H9 (cell line): ENCODE measurements around the gene GPRASP3. TPM values are rescaled to one million over a fixed set of nuclear protein-coding genes. Genes with fewer than 3 reads are reported as not detected.

Experiments used
- DNase-seq: peaks from one replicate; pipeline ENCODE4 v3.0.0-alpha.2; 2017
- H2AFZ ChIP-seq: one replicate; pipeline ENCODE4 v1.6.1; 2013; ENCODE audit warnings: mild to moderate bottlenecking, low read length, control low read depth, moderate library complexity
- H2AK5ac ChIP-seq: 2 replicates; pipeline ENCODE4 v1.6.1; 2013; ENCODE audit warnings: low read length, control low read depth, mixed read lengths; ENCODE audit not compliant: insufficient read length
- H2BK120ac ChIP-seq: one replicate; pipeline ENCODE4 v1.6.1; 2013; ENCODE audit warnings: low read depth, mild to moderate bottlenecking, low read length, control low read depth, inconsistent platforms; ENCODE audit not compliant: poor library complexity, severe bottlenecking
- H2BK12ac ChIP-seq: 2 replicates; pipeline ENCODE4 v1.6.1; 2013; ENCODE audit warnings: low read length, control low read depth, mixed read lengths, low read depth; ENCODE audit not compliant: insufficient read length
- H2BK15ac ChIP-seq: 2 replicates; pipeline ENCODE4 v1.6.1; 2013; ENCODE audit warnings: low read depth, low read length, control low read depth
- H2BK20ac ChIP-seq: one replicate; pipeline ENCODE4 v1.6.1; 2013; ENCODE audit warnings: low read depth, mild to moderate bottlenecking, low read length, control low read depth, inconsistent platforms; ENCODE audit not compliant: poor library complexity, severe bottlenecking
- H2BK5ac ChIP-seq: 2 replicates; pipeline ENCODE4 v1.6.1; 2013; ENCODE audit warnings: low read length, control low read depth, mixed read lengths; ENCODE audit not compliant: insufficient read length
- H3K14ac ChIP-seq: 2 replicates; pipeline ENCODE4 v1.6.1; 2013; ENCODE audit warnings: low read length, control low read depth; ENCODE audit not compliant: insufficient read depth
- H3K18ac ChIP-seq: 2 replicates; pipeline ENCODE4 v1.6.1; 2013; ENCODE audit warnings: low read depth, mild to moderate bottlenecking, mixed read lengths, low read length, control low read depth; ENCODE audit not compliant: insufficient read length
- H3K23ac ChIP-seq: 2 replicates; pipeline ENCODE4 v1.6.1; 2013; ENCODE audit warnings: low read length, control low read depth, mixed read lengths, low read depth; ENCODE audit not compliant: insufficient read length
- H3K23me2 ChIP-seq: 2 replicates; pipeline ENCODE4 v1.6.1; 2013; ENCODE audit warnings: low read depth, mild to moderate bottlenecking, mixed read lengths, low read length, control low read depth; ENCODE audit not compliant: insufficient read length, poor library complexity, severe bottlenecking
- H3K27ac ChIP-seq: 2 replicates; pipeline ENCODE4 v1.5.1; 2013; ENCODE audit warnings: low read length, control low read depth, mixed read lengths, low read depth; ENCODE audit not compliant: insufficient read length
- H3K27me3 ChIP-seq: 2 replicates; pipeline ENCODE4 v1.6.1; 2013; ENCODE audit warnings: low read length, control low read depth, inconsistent platforms; ENCODE audit not compliant: insufficient read depth
- H3K4ac ChIP-seq: 2 replicates; pipeline ENCODE4 v1.6.1; 2013; ENCODE audit warnings: low read depth, mild to moderate bottlenecking, control low read depth, inconsistent platforms, low read length, moderate library complexity
- H3K4me1 ChIP-seq: 2 replicates; pipeline ENCODE4 v1.6.1; 2013; ENCODE audit warnings: low read length, control low read depth, inconsistent platforms; ENCODE audit not compliant: insufficient read depth
- H3K4me2 ChIP-seq: 2 replicates; pipeline ENCODE4 v1.6.1; 2013; ENCODE audit warnings: low read length, control low read depth, mixed read lengths; ENCODE audit not compliant: insufficient read length, insufficient read depth
- H3K56ac ChIP-seq: 2 replicates; pipeline ENCODE4 v1.6.1; 2013; ENCODE audit warnings: low read depth, mild to moderate bottlenecking, mixed read lengths, low read length, control low read depth; ENCODE audit not compliant: insufficient read length
- H3K79me1 ChIP-seq: 2 replicates; pipeline ENCODE4 v1.6.1; 2013; ENCODE audit warnings: low read depth, mild to moderate bottlenecking, moderate library complexity, low read length, control low read depth, inconsistent platforms; ENCODE audit not compliant: insufficient read depth, poor library complexity, severe bottlenecking
- H3K79me2 ChIP-seq: 2 replicates; pipeline ENCODE4 v1.6.1; 2013; ENCODE audit warnings: low read length, control low read depth, inconsistent platforms; ENCODE audit not compliant: insufficient read depth
- H3K9ac ChIP-seq: 2 replicates; pipeline ENCODE4 v1.6.1; 2013; ENCODE audit warnings: low read length, control low read depth, mixed read lengths; ENCODE audit not compliant: insufficient read length; ENCODE audit errors: extremely low read depth
- H3K9me3 ChIP-seq: one replicate; pipeline ENCODE4 v1.6.1; 2013; ENCODE audit warnings: low read depth, low read length, inconsistent platforms; ENCODE audit not compliant: control insufficient read depth
- H3T11ph ChIP-seq: one replicate; pipeline ENCODE4 v1.6.1; 2013; ENCODE audit warnings: mild to moderate bottlenecking, low read length, control low read depth, inconsistent platforms
- H4K20me1 ChIP-seq: one replicate; pipeline ENCODE4 v1.6.1; 2013; ENCODE audit not compliant: control insufficient read depth, insufficient read length, insufficient read depth
- H4K5ac ChIP-seq: 2 replicates; pipeline ENCODE4 v1.6.1; 2013; ENCODE audit warnings: low read depth, mild to moderate bottlenecking, mixed read lengths, low read length, control low read depth; ENCODE audit not compliant: insufficient read length
- H4K8ac ChIP-seq: replicated peaks from 2 replicates; pipeline ENCODE4 v1.6.1; 2013; ENCODE audit warnings: low read length, control low read depth, mixed read lengths, low read depth; ENCODE audit not compliant: insufficient read length
- H4K91ac ChIP-seq: 2 replicates; pipeline ENCODE4 v1.6.1; 2013; ENCODE audit warnings: low read depth, mild to moderate bottlenecking, moderate library complexity, mixed read lengths, low read length, control low read depth; ENCODE audit not compliant: insufficient read length
- H3K27ac Mint-ChIP-seq, 3 experiments: 2 replicates in 2 of 3; 3 replicates in 1 of 3; pipeline ENCODE4 v1.8.0; 2020 to 2021; ENCODE audit warnings: mixed read lengths in 3 of 3, mild to moderate bottlenecking in 1 of 3, moderate library complexity in 1 of 3
- H3K27me3 Mint-ChIP-seq: 2 replicates; pipeline ENCODE4 v1.8.0; 2021; ENCODE audit warnings: low read depth, mild to moderate bottlenecking, moderate library complexity, mixed read lengths
- H3K36me3 Mint-ChIP-seq, 3 experiments: 2 replicates in 2 of 3; 3 replicates in 1 of 3; pipeline ENCODE4 v1.8.0; 2020 to 2021; ENCODE audit warnings: low read depth in 3 of 3, mixed read lengths in 3 of 3; ENCODE audit not compliant: insufficient read depth in 1 of 3
- H3K4me1 Mint-ChIP-seq, 2 experiments: 2 replicates each; pipeline ENCODE4 v1.8.0; 2020; ENCODE audit warnings: mixed read lengths in 2 of 2
- H3K4me3 Mint-ChIP-seq, 2 experiments: 2 replicates in 1 of 2; 3 replicates in 1 of 2; pipeline ENCODE4 v1.8.0; 2020 to 2021; ENCODE audit warnings: mild to moderate bottlenecking in 2 of 2, mixed read lengths in 2 of 2, moderate library complexity in 1 of 2
- H3K9me3 Mint-ChIP-seq, 2 experiments: 2 replicates in 1 of 2; 3 replicates in 1 of 2; pipeline ENCODE4 v1.8.0; 2020; ENCODE audit warnings: mild to moderate bottlenecking in 2 of 2, mixed read lengths in 2 of 2, moderate library complexity in 1 of 2
- WGBS: extraction: QIAGEN DNeasy Blood & Tissue Kit; methylation state at CpG from one replicate; pipeline ENCODE4 v1.1.7; 2013; ENCODE audit warnings: missing lambda C conversion rate, low lambda C conversion rate, mixed read lengths; ENCODE audit not compliant: insufficient read length; ENCODE audit errors: extremely low coverage; 5-methylcytosine and 5-hydroxymethylcytosine counted together
- total RNA-seq: library from RNA; stranded (reverse); gene quantifications from 2 replicates; pipeline ENCODE4 v1.2.1, GENCODE V29; 2021
- TF ChIP-seq, protein P1 (sequence below): fragments of 200-600 bp; sonication (generic); conservative IDR thresholded peaks from 3 replicates; pipeline ENCODE4 v1.8.0; 2021; ENCODE audit warnings: antibody characterized with exemption, mild to moderate bottlenecking

The GPRASP3 gene
- total RNA-seq, 1 experiment from 2014 or later = 4.8 TPM

DNA sequence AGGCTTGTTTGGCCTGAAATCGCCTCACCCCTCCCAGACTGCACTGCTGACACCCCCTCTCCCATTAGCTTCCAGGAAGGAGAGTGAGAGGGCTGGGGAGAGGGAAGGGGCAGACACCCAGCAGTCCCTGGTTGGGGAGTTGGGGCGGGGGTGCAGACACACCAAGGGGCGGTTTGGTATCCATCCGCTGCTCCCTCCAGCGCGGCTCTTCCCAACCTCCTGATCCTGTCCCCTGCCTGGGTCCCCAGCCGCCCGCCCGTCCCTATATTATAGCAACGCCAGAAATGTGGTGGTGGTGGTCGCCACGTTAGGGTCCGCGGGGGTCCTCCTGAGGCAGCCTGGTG lies 24.9 kb downstream of the GPRASP3 start:
- no peak overlapping the region for H3K27ac Mint-ChIP-seq
- peaks cover 9 to 13% of the 10 kb centered on the region in 2 experiments for H3K4me1 Mint-ChIP-seq
- no peak overlapping the region for H2BK12ac ChIP-seq
- no peak overlapping the region for H4K8ac ChIP-seq
- no peaks in the 10 kb centered on the region for H3K27me3 ChIP-seq
- no peak overlapping the region for H3K23ac ChIP-seq
- peaks cover 62 to 72% of the 10 kb centered on the region in 2 experiments for H3K9me3 Mint-ChIP-seq
- no peak overlapping the region for H2AK5ac ChIP-seq
- H3K18ac ChIP-seq = no peak overlapping the region
- H4K20me1 ChIP-seq = no peaks in the 10 kb centered on the region
- H2BK15ac ChIP-seq = no peak overlapping the region
- H3K9me3 ChIP-seq = peaks cover 41% of the 10 kb centered on the region
- DNase-seq = no peak
- no peaks in the 10 kb centered on the region for H3K79me1 ChIP-seq
- H2AFZ ChIP-seq = no peak overlapping the region
- H3K4me3 Mint-ChIP-seq = peak overlapping the region in 1 of 2 experiments; percentile 91; a peak in 3 of 5 replicates
- no peak overlapping the region for H4K91ac ChIP-seq
- no peak overlapping the region for H3K4ac ChIP-seq
- no peak overlapping the region for H4K5ac ChIP-seq
- no peaks in the 10 kb centered on the region for H3K79me2 ChIP-seq
- H3T11ph ChIP-seq = no peak overlapping the region
- H3K4me1 ChIP-seq = no peaks in the 10 kb centered on the region; the same call in 1 of the 2 replicates
- no peak overlapping the region for H3K27ac ChIP-seq
- H3K14ac ChIP-seq = no peak overlapping the region
- H3K36me3 Mint-ChIP-seq = peaks cover 0 to 8% (median 0%) of the 10 kb centered on the region in 3 experiments; a peak in 4 of 7 replicates
- no peaks in the 10 kb centered on the region for H3K23me2 ChIP-seq
- WGBS = no CpG with 5 or more reads among the region's 14 CpGs
- H3K56ac ChIP-seq = no peak overlapping the region
- no peak overlapping the region for H2BK120ac ChIP-seq
- no peak overlapping the region for H2BK5ac ChIP-seq
- H3K4me2 ChIP-seq = peak overlapping the region; percentile 53
- H3K9ac ChIP-seq = no peak overlapping the region
- H3K27me3 Mint-ChIP-seq = peaks cover 2% of the 10 kb centered on the region; the same call in 1 of the 2 replicates
- TF ChIP-seq, protein P1, sequence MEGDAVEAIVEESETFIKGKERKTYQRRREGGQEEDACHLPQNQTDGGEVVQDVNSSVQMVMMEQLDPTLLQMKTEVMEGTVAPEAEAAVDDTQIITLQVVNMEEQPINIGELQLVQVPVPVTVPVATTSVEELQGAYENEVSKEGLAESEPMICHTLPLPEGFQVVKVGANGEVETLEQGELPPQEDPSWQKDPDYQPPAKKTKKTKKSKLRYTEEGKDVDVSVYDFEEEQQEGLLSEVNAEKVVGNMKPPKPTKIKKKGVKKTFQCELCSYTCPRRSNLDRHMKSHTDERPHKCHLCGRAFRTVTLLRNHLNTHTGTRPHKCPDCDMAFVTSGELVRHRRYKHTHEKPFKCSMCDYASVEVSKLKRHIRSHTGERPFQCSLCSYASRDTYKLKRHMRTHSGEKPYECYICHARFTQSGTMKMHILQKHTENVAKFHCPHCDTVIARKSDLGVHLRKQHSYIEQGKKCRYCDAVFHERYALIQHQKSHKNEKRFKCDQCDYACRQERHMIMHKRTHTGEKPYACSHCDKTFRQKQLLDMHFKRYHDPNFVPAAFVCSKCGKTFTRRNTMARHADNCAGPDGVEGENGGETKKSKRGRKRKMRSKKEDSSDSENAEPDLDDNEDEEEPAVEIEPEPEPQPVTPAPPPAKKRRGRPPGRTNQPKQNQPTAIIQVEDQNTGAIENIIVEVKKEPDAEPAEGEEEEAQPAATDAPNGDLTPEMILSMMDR = no peak
- no peak overlapping the region for H2BK20ac ChIP-seq
